ENCODE measurements around the gene ASPSCR1.

Gene ASPSCR1

GRCh38 chr17:82047379-82047778, 70.0 kb downstream of the ASPSCR1 start:
- DNase-seq, result no peak

- DNase-seq, result no peak
These were observed 70.6 kb downstream of the ASPSCR1 start for GRCh38 chr17:82047914-82048570.

- DNase-seq, result no peak
These were observed 71.1 kb downstream of the ASPSCR1 start for GRCh38 chr17:82048571-82048971.

GRCh38 chr17:82049106-82049505, 71.7 kb downstream of the ASPSCR1 start:
- DNase-seq, result no peak

GRCh38 chr17:82049521-82049971, 72.1 kb downstream of the ASPSCR1 start:
- DNase-seq, result no peak

- no peak for DNase-seq
These were observed 72.8 kb downstream of the ASPSCR1 start for GRCh38 chr17:82050152-82050760.

- DNase-seq, result peak; percentile 14
These were observed 73.6 kb downstream of the ASPSCR1 start for GRCh38 chr17:82050761-82051641.

GRCh38 chr17:82051776-82052637, 74.6 kb downstream of the ASPSCR1 start, which contains the start of the genes GPS1 and RFNG:
TSS of gene GPS1 (plus strand) at chr17:82051898. CDS start at chr17:82051932, 34 bp downstream.
TSS of gene RFNG (minus strand) at chr17:82051811. CDS start at chr17:82051766, 45 bp downstream.
- DNase-seq, result peak; percentile 89

- peak; percentile 2 for DNase-seq
These were observed 75.2 kb downstream of the ASPSCR1 start for GRCh38 chr17:82052638-82053059.

GRCh38 chr17:82053130-82053529, 75.7 kb downstream of the ASPSCR1 start:
- DNase-seq, result peak; percentile 2

- peak; percentile 1 for DNase-seq
These were observed 76.3 kb downstream of the ASPSCR1 start for GRCh38 chr17:82053556-82054263.

GRCh38 chr17:82054351-82055022, 77.1 kb downstream of the ASPSCR1 start:
- peak; percentile 1 for DNase-seq

- peak; percentile 0 for DNase-seq
These were observed 77.9 kb downstream of the ASPSCR1 start for GRCh38 chr17:82055023-82055964.

- DNase-seq, result peak; percentile 3
These were observed 78.7 kb downstream of the ASPSCR1 start for GRCh38 chr17:82055965-82056728.

- DNase-seq, result peak; percentile 2
These were observed 79.5 kb downstream of the ASPSCR1 start for GRCh38 chr17:82056729-82057621.

- DNase-seq, result peak; percentile 1
These were observed 80.9 kb downstream of the ASPSCR1 start for GRCh38 chr17:82058230-82058854.

- peak; percentile 2 for DNase-seq
These were observed 81.4 kb downstream of the ASPSCR1 start for GRCh38 chr17:82058855-82059249.
